WTC11 (cell line): ENCODE results near the gene EXD3.

ENCODE experiments used
- FOXP1 ChIP-seq: sonication (generic); formaldehyde crosslinking; IDR thresholded peaks from 2 replicates; pipeline ENCODE4 v1.8.0; 2022; ENCODE audit warnings: missing genetic modification reagents, mild to moderate bottlenecking, moderate library complexity, borderline replicate concordance
- NR1H2 ChIP-seq: sonication (generic); formaldehyde crosslinking; IDR thresholded peaks from 2 replicates; pipeline ENCODE4 v1.9.0; 2021; ENCODE audit warnings: mild to moderate bottlenecking, moderate library complexity, missing genetic modification reagents
- NR2C2 ChIP-seq: sonication (generic); formaldehyde crosslinking; IDR thresholded peaks from 2 replicates; pipeline ENCODE4 v1.8.0; 2022; ENCODE audit warnings: mild to moderate bottlenecking, missing genetic modification reagents
- RELA ChIP-seq: sonication (generic); formaldehyde crosslinking; IDR thresholded peaks from 2 replicates; pipeline ENCODE4 v1.8.1; 2022; ENCODE audit warnings: missing genetic modification reagents, mild to moderate bottlenecking, borderline replicate concordance
- TF ChIP-seq, protein P1 (sequence below): fragments of 200-600 bp; IDR thresholded peaks from 2 replicates; pipeline ENCODE4 v1.8.0; 2022; ENCODE audit warnings: antibody characterized with exemption
- TF ChIP-seq, protein P2 (sequence below): sonication (generic); formaldehyde crosslinking; conservative IDR thresholded peaks from 2 replicates; pipeline ENCODE4 v1.8.1; 2023; ENCODE audit warnings: mild to moderate bottlenecking, low read depth, missing genetic modification reagents, moderate library complexity
- TF ChIP-seq, protein P3 (sequence below): sonication (generic); formaldehyde crosslinking; IDR thresholded peaks from 2 replicates; pipeline ENCODE4 v1.8.1; 2022; ENCODE audit warnings: mild to moderate bottlenecking, moderate library complexity, missing genetic modification reagents
- TF ChIP-seq, protein P4 (sequence below): sonication (generic); formaldehyde crosslinking; IDR thresholded peaks from 2 replicates; pipeline ENCODE4 v1.8.0; 2022; ENCODE audit warnings: mild to moderate bottlenecking, missing genetic modification reagents

DNA sequence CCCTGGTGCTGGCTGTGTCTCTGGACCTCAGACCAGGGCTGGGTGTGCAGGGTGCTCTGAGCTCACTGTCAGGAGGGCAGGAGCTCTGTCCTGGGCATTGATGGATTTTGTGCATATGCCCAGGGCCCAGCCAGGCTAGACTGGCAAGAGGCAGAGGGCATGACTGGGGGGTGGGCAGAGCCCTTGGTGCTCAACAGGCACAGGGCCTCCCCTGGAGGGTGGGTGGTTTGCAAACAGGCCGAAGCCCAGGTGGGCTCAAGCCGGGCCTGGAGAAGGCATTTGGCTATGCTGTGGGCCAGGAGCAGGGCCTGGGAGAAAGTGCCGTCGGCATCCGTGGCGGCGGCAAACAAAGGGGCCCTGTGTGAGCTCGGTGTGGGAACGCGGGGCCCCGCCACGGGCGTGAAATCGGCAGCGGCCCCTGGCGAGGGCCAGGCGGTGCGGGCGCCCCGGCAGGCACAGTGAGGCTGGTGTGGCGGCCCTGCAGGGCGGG, 119.0 kb downstream of the EXD3 start:
- TF ChIP-seq, protein P1, sequence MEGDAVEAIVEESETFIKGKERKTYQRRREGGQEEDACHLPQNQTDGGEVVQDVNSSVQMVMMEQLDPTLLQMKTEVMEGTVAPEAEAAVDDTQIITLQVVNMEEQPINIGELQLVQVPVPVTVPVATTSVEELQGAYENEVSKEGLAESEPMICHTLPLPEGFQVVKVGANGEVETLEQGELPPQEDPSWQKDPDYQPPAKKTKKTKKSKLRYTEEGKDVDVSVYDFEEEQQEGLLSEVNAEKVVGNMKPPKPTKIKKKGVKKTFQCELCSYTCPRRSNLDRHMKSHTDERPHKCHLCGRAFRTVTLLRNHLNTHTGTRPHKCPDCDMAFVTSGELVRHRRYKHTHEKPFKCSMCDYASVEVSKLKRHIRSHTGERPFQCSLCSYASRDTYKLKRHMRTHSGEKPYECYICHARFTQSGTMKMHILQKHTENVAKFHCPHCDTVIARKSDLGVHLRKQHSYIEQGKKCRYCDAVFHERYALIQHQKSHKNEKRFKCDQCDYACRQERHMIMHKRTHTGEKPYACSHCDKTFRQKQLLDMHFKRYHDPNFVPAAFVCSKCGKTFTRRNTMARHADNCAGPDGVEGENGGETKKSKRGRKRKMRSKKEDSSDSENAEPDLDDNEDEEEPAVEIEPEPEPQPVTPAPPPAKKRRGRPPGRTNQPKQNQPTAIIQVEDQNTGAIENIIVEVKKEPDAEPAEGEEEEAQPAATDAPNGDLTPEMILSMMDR: no peak
- no peak for TF ChIP-seq NR2C2 (CRISPR knock-in tag)
- TF ChIP-seq NR1H2 (CRISPR knock-in tag): no peak
- TF ChIP-seq, protein P2, sequence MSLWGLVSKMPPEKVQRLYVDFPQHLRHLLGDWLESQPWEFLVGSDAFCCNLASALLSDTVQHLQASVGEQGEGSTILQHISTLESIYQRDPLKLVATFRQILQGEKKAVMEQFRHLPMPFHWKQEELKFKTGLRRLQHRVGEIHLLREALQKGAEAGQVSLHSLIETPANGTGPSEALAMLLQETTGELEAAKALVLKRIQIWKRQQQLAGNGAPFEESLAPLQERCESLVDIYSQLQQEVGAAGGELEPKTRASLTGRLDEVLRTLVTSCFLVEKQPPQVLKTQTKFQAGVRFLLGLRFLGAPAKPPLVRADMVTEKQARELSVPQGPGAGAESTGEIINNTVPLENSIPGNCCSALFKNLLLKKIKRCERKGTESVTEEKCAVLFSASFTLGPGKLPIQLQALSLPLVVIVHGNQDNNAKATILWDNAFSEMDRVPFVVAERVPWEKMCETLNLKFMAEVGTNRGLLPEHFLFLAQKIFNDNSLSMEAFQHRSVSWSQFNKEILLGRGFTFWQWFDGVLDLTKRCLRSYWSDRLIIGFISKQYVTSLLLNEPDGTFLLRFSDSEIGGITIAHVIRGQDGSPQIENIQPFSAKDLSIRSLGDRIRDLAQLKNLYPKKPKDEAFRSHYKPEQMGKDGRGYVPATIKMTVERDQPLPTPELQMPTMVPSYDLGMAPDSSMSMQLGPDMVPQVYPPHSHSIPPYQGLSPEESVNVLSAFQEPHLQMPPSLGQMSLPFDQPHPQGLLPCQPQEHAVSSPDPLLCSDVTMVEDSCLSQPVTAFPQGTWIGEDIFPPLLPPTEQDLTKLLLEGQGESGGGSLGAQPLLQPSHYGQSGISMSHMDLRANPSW: no peak
- TF ChIP-seq RELA (CRISPR knock-in tag): no peak
- TF ChIP-seq, protein P3, sequence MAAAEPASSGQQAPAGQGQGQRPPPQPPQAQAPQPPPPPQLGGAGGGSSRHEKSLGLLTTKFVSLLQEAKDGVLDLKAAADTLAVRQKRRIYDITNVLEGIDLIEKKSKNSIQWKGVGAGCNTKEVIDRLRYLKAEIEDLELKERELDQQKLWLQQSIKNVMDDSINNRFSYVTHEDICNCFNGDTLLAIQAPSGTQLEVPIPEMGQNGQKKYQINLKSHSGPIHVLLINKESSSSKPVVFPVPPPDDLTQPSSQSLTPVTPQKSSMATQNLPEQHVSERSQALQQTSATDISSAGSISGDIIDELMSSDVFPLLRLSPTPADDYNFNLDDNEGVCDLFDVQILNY (CRISPR knock-in tag): no peak
- no peak for TF ChIP-seq FOXP1
- TF ChIP-seq, protein P4, sequence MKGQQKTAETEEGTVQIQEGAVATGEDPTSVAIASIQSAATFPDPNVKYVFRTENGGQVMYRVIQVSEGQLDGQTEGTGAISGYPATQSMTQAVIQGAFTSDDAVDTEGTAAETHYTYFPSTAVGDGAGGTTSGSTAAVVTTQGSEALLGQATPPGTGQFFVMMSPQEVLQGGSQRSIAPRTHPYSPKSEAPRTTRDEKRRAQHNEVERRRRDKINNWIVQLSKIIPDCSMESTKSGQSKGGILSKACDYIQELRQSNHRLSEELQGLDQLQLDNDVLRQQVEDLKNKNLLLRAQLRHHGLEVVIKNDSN: no peak
